ENCODE data around the gene IL25. TPM values are rescaled to one million over a fixed set of nuclear protein-coding genes. Genes with fewer than 3 reads are reported as not detected.

IL25 gene
- total RNA-seq, 1 donor from 2014 or later, result not detected

DNA sequence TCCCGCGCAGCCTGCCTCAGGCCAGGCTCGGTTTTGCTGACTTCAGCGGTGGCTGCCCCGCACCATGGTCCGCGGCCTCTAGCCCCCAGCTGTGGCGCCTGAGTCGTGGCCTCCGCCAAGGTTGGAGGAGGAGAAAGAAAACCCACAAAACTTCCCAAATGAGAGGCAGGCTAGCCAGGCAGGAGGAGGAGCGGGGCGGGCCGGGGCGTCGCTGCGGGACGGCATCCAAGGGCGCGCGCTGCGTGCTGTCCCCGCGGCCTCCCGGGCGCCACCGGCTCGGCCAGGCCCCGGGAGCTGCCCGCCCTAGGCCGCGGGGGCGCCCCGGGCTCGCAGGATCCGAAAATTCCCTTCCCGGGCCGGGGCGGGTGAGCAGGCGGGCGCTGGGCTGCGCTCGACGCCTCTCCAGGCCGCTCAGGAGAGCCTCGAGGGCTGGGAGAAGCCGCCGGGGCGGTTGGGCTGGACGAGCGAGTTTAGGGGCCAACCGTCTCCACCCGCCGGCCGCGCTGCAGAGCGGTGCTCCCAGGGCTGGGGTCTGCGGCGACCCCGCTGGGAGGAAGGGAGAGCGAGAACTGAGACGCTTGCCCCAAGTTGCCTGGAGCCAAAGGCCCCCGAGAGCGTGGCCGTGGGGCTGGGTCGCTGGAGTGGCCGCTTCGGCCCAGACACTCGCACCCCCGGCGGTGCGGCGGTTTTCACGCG, 7.4 kb upstream of the IL25 start, which contains the start of gene EFS:
EFS (minus strand) TSS at position 137 of the 696 bp plus-strand sequence. CDS start 147 bp downstream, outside the sequence.
- Mint-ChIP-seq H3K27ac (ENCODE audit: unreplicated experiment) (peak within 1 kb of the TSS; percentile 99), H3K4me1 (ENCODE audit: low read depth, unreplicated experiment) (peaks cover 20% of the 10 kb centered on the region), H3K4me3 (ENCODE audit: unreplicated experiment) (peak within 1 kb of the TSS; percentile 92), H3K36me3 (ENCODE audit: unreplicated experiment) (peaks cover 6% of the 10 kb centered on the region), H3K9me3 (ENCODE audit: unreplicated experiment) (peaks cover 22% of the 10 kb centered on the region), H3K27me3 (ENCODE audit: unreplicated experiment) (peaks cover 21% of the 10 kb centered on the region)
- DNase-seq, result peak; percentile 50
- TF ChIP-seq, protein P1, sequence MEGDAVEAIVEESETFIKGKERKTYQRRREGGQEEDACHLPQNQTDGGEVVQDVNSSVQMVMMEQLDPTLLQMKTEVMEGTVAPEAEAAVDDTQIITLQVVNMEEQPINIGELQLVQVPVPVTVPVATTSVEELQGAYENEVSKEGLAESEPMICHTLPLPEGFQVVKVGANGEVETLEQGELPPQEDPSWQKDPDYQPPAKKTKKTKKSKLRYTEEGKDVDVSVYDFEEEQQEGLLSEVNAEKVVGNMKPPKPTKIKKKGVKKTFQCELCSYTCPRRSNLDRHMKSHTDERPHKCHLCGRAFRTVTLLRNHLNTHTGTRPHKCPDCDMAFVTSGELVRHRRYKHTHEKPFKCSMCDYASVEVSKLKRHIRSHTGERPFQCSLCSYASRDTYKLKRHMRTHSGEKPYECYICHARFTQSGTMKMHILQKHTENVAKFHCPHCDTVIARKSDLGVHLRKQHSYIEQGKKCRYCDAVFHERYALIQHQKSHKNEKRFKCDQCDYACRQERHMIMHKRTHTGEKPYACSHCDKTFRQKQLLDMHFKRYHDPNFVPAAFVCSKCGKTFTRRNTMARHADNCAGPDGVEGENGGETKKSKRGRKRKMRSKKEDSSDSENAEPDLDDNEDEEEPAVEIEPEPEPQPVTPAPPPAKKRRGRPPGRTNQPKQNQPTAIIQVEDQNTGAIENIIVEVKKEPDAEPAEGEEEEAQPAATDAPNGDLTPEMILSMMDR (IDR thresholded peaks at IDR 0.05; ENCODE audit: partially characterized antibody, unreplicated experiment), result no peak

DNA sequence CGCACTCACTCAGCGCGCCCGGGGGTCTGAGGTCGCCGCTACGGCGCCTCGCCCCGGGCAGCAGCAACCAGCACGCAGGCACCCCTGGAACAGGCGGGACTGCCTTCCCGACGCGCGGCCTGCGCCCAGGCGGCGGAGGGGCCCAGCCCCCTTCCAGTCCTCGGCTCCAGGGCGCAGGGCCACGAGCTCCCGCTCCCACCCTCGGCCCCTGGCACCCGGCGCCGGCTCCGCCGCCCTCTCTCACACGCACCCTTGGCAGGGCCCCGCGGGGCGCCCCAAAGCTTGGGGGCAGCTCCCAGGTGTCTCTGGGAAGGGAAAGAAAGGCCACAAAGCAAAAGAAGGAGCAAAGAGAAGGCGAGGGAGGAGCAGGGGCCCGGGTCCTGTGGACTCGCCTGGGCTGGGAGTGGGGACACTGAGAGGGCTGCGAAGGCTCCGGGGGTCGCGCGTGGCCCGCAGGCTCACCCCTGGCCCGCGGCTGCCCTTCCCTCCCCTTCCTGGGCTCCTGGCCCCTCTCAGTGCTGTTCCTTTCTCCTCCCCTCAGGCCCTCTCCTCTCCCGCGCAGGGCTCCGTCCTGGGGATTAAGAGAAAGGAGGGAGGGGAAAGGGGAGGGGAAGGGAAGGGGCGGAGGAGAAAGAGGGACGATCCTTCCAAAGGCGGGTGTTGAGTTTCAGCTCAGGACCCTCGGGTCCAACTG, 6.7 kb upstream of the IL25 start:
- Mint-ChIP-seq H3K36me3 (ENCODE audit: unreplicated experiment) (peaks cover 4% of the 10 kb centered on the region), H3K9me3 (ENCODE audit: unreplicated experiment) (peaks cover 21% of the 10 kb centered on the region), H3K4me3 (ENCODE audit: unreplicated experiment) (peak overlapping the region; percentile 70), H3K27ac (ENCODE audit: unreplicated experiment) (no peak overlapping the region), H3K4me1 (ENCODE audit: low read depth, unreplicated experiment) (peaks cover 19% of the 10 kb centered on the region), H3K27me3 (ENCODE audit: unreplicated experiment) (peaks cover 18% of the 10 kb centered on the region)
- TF ChIP-seq, protein P1 (IDR thresholded peaks at IDR 0.05; ENCODE audit: partially characterized antibody, unreplicated experiment), result no peak
- peak; percentile 75 for DNase-seq

DNA sequence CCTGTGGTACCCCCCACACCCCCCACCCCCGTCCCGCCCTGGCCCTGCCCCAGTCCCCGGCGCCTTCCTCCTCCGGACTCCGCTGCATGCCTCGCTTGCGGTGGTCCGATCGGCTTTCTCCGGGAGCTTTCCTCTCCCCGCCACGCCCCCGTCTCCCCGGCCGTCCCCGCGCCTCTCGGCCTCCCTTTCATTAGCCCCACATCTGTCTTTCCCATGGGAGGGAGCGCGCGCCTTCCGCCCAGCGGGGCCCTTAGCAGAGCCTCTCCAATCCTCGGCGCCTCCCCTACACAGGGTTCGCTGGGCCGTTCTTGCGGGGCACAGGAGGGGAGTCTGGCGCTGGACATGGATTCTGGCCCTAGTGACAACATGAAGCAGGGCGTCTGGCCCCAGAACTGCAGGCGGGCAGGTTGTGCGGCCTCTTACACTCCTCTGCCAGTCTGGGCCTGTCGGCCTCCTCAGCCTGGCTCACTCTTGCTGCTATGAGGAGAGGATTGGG, 6.1 kb upstream of the IL25 start:
- TF ChIP-seq, protein P1 (IDR thresholded peaks at IDR 0.05; ENCODE audit: partially characterized antibody, unreplicated experiment), result no peak
- peak overlapping the region; percentile 71 for H3K4me3 Mint-ChIP-seq (ENCODE audit: unreplicated experiment)
- H3K4me1 Mint-ChIP-seq (ENCODE audit: low read depth, unreplicated experiment), result peaks cover 15% of the 10 kb centered on the region
- H3K9me3 Mint-ChIP-seq (ENCODE audit: unreplicated experiment), result peaks cover 17% of the 10 kb centered on the region
- peak overlapping the region; percentile 88 for H3K27ac Mint-ChIP-seq (ENCODE audit: unreplicated experiment)
- H3K36me3 Mint-ChIP-seq (ENCODE audit: unreplicated experiment), result no peaks in the 10 kb centered on the region
- H3K27me3 Mint-ChIP-seq (ENCODE audit: unreplicated experiment), result peaks cover 19% of the 10 kb centered on the region
- DNase-seq, result peak; percentile 83

DNA sequence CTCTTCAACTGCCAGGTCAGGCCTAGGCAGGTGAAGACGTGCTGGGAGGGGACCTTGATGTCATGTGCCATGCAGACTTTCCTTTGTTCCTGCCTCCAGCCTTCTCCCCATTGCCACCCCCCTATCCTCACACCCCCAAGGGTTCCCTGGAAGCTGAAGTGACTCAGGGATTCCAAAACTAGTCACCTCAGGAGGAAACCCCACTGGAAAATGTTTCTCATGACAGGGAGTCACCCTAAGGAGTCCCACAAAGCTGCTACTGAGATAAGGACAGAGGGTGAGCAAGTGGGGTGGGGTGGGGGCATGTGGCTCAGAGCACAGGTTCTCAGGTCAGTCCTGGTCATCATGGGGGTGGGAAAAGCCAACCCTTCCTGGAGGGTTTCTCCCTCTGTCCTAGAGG, 2.4 kb upstream of the IL25 start:
- peaks cover 10% of the 10 kb centered on the region for H3K9me3 Mint-ChIP-seq (ENCODE audit: unreplicated experiment)
- H3K27ac Mint-ChIP-seq (ENCODE audit: unreplicated experiment), result no peak overlapping the region
- no peak for DNase-seq
- H3K4me3 Mint-ChIP-seq (ENCODE audit: unreplicated experiment), result no peak overlapping the region
- no peaks in the 10 kb centered on the region for H3K36me3 Mint-ChIP-seq (ENCODE audit: unreplicated experiment)
- peaks cover 12% of the 10 kb centered on the region for H3K27me3 Mint-ChIP-seq (ENCODE audit: unreplicated experiment)
- peaks cover 7% of the 10 kb centered on the region for H3K4me1 Mint-ChIP-seq (ENCODE audit: low read depth, unreplicated experiment)
- TF ChIP-seq, protein P1 (IDR thresholded peaks at IDR 0.05; ENCODE audit: partially characterized antibody, unreplicated experiment), result no peak

DNA sequence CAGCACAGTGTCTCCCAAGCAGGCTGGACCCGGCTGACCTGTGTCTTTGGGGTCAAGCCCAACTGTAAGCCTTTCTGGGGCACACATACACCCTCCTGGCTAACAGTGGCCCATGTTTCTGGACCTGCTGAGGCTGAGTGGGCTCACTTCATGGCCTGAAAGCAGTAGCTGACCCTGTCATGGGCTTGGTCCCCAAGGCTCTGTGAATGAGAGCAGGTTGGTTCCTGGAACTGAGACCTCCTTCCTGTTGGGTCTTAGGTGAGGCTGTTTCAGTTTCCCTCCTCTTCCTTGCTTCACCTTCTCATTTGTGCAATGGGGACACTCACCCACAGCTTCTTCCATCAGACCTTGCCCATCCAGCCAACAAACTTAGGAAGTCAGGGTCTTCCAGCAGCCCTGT, 744 bp upstream of the IL25 start:
- peaks cover 9% of the 10 kb centered on the region for H3K9me3 Mint-ChIP-seq (ENCODE audit: unreplicated experiment)
- no peak overlapping the region for H3K4me3 Mint-ChIP-seq (ENCODE audit: unreplicated experiment)
- TF ChIP-seq, protein P1 (IDR thresholded peaks at IDR 0.05; ENCODE audit: partially characterized antibody, unreplicated experiment), result no peak
- no peak overlapping the region for H3K27ac Mint-ChIP-seq (ENCODE audit: unreplicated experiment)
- DNase-seq, result no peak
- no peaks in the 10 kb centered on the region for H3K36me3 Mint-ChIP-seq (ENCODE audit: unreplicated experiment)
- H3K4me1 Mint-ChIP-seq (ENCODE audit: low read depth, unreplicated experiment), result peaks cover 8% of the 10 kb centered on the region
- H3K27me3 Mint-ChIP-seq (ENCODE audit: unreplicated experiment), result peaks cover 9% of the 10 kb centered on the region

Data from glutamatergic neuron (in vitro differentiated cells).